ENCODE measurements around the gene SYNPO.
A peak's percentile ranks its signal among the peaks of the same experiment; 100 is the strongest.

The SYNPO gene, protein sequence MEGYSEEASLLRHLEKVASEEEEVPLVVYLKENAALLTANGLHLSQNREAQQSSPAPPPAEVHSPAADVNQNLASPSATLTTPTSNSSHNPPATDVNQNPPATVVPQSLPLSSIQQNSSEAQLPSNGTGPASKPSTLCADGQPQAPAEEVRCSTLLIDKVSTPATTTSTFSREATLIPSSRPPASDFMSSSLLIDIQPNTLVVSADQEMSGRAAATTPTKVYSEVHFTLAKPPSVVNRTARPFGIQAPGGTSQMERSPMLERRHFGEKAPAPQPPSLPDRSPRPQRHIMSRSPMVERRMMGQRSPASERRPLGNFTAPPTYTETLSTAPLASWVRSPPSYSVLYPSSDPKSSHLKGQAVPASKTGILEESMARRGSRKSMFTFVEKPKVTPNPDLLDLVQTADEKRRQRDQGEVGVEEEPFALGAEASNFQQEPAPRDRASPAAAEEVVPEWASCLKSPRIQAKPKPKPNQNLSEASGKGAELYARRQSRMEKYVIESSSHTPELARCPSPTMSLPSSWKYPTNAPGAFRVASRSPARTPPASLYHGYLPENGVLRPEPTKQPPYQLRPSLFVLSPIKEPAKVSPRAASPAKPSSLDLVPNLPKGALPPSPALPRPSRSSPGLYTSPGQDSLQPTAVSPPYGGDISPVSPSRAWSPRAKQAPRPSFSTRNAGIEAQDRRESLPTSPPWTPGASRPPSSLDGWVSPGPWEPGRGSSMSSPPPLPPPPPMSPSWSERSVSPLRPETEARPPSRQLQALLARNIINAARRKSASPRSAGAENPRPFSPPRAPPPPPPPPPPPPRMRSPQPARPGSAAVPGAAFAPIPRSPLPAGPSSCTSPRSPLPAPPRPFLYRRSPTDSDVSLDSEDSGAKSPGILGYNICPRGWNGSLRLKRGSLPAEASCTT

DNA sequence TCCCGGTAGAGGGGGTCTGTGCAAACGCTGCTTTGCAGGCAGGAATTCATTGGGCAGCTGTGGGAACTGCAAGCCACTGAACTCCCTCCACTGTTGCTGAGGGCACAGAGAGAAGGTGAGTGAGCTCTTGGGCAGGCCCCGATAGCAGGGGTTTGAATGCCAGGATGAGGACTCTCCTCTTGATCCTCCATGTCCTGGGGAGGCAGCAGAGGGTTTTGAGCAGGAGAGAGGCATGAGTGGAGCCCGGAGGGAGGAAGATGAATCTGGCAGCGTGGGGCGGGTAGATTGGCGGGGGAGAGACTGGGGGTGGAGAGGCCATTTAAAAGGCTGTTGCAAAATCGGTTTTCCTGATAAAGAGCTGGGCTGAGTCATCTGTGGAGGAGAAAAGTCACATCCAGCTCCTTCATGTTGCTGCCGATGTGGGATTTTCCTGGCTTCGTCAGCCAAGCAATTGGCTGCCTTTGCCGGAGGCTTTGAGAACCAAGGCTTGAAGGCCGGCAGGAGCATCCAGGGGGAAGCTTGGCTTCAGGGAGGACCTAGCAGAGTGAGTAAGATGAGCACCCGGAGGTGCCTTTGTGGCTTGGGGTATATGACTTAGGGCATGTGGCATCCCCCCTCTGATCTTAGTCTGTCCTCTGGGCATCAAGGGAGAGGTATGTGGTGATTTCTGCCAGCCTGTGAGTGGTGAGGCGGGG lies at the start of gene SYNPO:
SYNPO (plus strand) TSS at position 350 of the 695 bp plus-strand sequence. CDS start 7,616 bp downstream, outside the sequence.
- no peak for DNase-seq

DNA sequence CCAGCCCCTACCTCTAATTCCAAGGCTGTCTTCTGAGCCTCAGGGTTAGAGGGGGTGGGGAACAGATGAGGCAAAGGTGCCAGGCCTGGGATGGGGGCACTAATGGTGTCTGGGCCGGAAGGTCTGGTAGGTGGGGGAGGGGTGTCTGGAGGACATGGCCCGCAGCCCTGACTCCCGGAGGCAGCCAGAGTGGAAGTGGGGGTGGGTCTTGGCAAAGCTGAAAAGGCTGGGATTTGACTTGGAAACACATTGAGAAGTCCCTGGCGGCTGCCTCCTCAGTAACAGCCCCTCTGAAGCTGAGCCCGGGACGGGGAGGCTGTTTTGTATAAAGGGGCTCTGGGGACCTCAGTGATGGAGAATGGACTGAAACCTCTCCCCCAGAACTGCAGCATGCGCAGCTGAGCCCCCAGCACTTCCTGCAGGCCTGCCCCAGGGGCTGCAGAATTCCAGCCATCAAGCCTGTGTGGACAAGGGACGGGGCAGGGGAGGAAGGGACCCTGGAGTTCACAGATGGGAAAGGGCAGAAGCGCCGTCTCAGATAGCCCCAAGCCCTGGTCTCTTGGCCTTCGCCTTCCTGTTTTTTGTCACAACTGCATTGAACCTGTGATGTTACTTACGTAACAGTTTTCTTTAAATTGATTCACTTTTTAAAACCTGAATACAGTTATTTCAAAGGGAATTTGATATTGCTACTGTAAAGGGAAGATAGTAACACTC lies 49.3 kb upstream of the SYNPO start:
- no peak for DNase-seq

GRCh38 chr5:150593593-150593992 lies 46.9 kb upstream of the SYNPO start:
- DNase-seq = no peak

DNA sequence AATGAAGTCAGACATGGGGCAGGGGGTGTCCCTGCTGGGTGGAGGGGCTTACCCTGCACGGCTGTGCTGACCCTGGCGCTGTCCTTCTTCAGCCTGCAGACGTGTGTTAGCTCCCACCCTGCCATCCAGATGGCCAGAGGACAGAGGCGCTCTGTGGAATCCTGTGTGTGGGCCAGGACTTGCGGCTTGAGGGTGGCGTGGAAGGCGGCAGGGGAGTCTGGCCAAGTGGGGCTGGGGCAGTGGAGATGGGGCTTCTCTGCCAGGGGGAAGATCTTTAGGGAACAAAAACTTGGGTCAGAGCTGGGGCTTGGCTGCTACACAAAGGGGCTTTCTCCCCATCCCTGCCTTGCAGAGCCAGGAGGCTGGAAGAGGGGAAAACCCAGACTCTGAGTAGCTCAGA lies 46.5 kb upstream of the SYNPO start:
- no peak for DNase-seq

DNA sequence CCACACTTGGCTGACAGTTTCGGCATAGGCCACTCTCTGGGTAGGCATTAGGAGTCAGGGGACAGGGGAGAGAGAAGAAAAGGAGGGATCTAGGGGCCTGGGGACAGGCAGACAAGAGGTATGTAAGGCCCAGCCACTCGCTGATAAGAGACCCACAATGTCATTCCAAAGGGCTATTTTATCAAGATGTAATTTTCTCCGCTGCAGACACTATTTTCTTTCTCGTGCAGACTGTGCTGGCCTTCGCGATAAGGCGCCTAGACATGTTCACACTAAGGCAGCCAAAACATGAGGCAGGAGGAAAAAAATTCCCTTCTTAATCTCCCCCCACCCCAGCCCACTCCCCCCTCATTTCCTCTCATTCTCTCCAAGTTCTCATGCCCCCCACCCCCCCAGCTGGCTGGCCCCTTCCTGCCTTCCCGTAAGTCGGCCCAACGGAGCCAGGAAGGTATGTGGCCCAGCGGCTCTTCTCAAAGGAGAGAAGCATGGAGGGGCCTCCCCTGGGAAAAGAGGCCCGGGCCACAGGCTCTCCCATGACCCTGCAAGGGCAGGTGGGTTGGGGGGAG lies 44.9 kb upstream of the SYNPO start:
- DNase-seq = no peak

DNA sequence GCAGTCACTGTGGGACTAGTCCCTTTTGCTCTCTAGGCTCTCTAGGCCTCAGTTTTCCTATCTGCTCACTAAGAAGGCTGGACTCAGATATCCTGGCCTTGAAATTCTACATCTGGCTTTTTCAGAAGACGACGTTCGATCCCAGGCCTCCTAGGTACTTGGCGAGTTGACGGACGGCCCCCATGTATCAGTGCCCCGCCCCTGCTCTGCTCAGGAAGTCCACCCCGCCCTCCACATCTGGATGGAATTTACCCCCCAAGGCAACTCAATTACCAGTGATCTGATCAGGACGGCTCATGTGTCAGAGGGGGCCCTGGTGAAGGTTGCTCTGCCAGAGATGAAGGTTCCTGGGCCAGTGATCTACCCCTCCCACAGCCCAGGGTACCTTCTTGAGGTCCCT lies 44.1 kb upstream of the SYNPO start:
- no peak for DNase-seq

- DNase-seq = no peak
These were observed 43.6 kb upstream of the SYNPO start for GRCh38 chr5:150596826-150597225.

DNA sequence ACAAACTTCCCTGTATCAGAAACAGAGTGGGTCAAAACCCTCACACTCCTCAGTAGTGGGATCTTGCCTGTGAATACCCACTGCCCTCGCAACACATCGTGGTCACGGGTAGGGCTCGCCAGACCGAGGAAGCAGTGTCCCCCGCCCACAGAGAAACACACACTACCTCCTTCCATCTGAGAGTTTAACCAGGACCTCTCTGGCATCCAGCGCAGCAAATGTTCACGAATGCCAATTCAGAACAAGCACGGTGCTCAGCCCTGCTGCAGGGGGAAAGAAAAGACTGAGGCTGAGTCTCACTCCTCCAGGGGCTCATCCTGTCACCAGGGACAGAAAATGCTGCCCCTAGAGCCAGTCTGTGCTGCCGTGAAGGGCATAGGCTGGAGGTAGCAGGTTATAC lies 42.5 kb upstream of the SYNPO start:
- DNase-seq = no peak

DNA sequence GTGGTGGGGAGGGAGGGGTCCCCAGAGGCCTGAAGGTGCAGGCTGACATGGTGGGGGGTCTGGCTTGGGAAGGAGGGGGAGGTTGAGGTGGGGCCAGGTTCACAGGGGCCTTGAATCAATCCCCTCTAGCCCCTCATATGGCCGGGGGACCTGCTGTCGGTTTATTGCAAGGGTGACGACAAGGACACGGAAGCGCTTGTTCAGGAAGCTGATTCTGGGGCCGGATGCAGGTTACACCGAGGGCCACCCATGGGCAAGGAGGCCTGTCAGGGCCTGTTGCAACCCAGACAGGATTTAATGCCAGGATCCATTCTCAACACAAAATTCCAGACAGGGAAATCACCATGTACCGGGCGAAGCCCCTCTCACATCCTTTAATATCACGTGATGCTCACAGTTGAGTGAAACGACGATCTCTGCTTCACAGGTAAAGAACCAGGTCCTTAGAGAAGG lies 41.6 kb upstream of the SYNPO start:
- no peak for DNase-seq

DNA sequence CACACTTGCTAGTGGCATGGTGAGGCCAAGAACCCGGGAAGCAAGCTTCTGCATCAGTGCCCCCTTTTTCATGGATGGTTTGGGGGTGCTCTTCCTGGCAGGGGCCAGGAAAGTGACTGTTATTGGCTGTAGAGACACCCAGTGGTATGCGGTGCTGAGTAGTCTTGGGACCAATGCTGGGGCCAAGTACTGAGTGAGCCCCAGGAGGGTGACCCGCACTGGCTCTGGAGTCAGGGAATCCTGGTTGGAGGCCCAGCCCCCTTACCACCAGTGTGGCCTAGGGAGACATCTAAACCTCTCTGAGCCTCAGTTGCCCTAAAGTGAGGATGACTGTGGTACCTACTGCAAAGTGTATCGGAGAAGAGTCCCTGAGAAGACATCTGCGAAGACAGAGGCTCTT lies 41.2 kb upstream of the SYNPO start:
- no peak for DNase-seq

DNA sequence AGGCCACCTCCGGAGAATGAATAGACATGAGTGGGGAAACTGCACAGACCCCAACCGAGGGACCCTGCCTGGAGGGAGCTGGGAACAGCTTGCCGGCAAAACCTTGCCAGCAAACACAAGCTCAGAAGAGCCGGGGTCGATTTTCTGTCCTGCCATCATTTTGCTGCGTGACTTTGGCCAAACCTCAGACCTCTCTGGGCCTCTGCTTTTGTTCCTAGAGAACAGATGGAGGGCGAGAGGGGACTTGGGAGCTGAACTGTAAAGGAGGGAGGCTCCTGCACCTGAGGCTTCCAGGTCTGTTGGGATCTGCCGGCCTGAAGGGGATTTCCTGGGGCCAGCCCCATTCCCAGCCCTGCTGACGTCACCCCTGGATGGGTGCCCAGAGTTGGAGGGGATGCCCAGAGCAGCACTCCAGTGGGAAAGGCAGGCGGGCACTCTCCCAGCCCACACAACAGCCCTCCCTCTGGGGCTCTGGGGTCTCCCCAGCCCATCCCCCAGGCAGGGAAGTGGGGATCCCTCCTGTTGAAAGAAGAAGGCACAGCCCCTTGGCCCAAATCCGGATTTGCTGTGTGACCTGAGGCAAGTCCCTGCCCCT lies 40.4 kb upstream of the SYNPO start:
- DNase-seq = no peak

GRCh38 chr5:150600616-150601490 lies 39.6 kb upstream of the SYNPO start:
- DNase-seq = no peak

GRCh38 chr5:150601491-150602345 lies 38.7 kb upstream of the SYNPO start:
- DNase-seq = no peak

GRCh38 chr5:150603052-150603451 lies 37.4 kb upstream of the SYNPO start:
- no peak for DNase-seq

- no peak for DNase-seq
These were observed 37.0 kb upstream of the SYNPO start for GRCh38 chr5:150603491-150603890.

DNA sequence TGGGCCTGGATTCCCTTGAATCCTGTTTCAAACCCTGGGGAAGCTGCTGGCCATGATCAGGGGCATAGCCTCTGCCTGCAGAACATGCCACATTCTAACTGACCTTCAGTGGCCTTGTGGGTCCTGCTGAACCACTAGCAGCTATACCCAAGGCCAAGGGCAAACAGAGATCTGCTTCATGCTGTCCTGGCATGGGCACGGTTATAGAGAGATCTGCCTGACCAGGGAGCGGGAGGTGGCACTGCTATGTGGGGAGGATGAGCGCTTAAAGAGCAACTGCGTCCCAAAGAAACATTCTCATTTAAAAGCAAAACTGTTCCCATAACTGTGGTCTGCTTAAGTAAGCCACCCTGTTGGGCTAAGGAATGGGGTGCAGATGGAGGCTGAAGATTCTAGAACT lies 36.5 kb upstream of the SYNPO start:
- no peak for DNase-seq

GRCh38 chr5:150604894-150605440 lies 35.5 kb upstream of the SYNPO start:
- no peak for DNase-seq

DNA sequence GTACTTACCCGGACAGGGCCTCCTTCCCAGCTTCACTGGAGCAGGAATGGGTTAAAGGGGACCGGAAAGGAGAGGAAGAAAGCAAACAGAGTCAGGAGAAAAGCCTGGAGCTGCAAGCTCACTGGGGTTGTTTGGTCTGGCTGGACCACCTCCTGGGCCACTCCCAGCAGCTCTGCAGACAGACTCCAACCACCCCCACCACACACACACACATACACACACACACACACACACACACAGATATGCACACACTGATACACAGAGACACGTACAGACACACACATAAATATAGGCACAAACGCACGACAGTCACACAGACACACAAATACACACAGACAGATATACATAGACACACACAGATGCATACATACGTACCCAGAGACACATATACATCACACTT lies 34.9 kb upstream of the SYNPO start:
- DNase-seq = peak; percentile 78

DNA sequence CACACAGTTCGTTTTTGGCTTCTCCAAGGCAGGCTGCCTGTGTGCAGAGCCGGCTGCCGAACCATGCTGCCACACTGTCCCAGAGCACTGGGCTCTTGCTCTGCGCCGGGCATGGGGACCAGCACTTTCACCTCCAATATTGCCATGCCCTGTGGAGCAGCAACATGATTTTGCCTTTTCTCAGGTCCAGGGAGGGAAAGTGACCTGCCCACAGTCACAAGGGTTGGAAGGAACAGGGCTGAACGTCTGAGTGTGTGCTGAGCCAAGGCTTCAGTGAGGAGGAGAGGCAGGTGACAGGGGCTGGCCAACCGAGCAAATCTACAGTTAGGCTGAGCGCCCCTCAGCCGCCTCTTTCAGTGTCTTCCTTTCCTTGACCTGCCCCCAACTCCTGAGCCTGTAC lies 34.0 kb upstream of the SYNPO start:
- no peak for DNase-seq

- no peak for DNase-seq
These were observed 33.4 kb upstream of the SYNPO start for GRCh38 chr5:150607105-150607504.

All from NCI-H146 (cell line).